ENCODE results near the gene PCDH9.

DNA sequence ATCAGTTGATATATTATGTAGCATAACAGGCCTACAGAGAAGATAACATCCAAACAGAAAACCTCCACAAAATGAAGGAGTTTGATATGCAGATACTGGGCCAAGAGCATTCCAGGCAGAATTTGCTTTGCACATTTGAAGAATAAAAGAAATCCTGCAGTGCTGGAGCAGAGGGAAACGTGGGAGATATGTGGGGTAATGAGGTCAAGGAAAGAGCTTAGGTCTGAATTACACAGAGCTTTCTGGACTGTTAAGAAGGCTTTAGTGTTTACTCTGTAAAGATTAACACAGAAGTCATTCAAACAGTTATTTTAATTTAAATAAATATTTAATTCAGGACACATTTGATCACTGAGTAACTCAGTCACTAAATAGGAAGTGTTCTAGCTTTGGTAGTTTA, 692.7 kb downstream of the PCDH9 start:
- TF ChIP-seq, protein P1, sequence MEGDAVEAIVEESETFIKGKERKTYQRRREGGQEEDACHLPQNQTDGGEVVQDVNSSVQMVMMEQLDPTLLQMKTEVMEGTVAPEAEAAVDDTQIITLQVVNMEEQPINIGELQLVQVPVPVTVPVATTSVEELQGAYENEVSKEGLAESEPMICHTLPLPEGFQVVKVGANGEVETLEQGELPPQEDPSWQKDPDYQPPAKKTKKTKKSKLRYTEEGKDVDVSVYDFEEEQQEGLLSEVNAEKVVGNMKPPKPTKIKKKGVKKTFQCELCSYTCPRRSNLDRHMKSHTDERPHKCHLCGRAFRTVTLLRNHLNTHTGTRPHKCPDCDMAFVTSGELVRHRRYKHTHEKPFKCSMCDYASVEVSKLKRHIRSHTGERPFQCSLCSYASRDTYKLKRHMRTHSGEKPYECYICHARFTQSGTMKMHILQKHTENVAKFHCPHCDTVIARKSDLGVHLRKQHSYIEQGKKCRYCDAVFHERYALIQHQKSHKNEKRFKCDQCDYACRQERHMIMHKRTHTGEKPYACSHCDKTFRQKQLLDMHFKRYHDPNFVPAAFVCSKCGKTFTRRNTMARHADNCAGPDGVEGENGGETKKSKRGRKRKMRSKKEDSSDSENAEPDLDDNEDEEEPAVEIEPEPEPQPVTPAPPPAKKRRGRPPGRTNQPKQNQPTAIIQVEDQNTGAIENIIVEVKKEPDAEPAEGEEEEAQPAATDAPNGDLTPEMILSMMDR (IDR thresholded peaks at IDR 0.05), result no peak
- no peak for TF ChIP-seq POLR2AphosphoS5 (IDR thresholded peaks at IDR 0.05; ENCODE audit: insufficient read depth in 1 of 2, low read depth in 1 of 2)
- TF ChIP-seq POLR2A (IDR thresholded peaks at IDR 0.05), result no peak
